Peyer's patch (tissue), 4 donors: ENCODE results near the gene KDM6B.

Experiments used
- POLR2A ChIP-seq, 2 donors: fragments of 450-650 bp; IDR thresholded peaks; one replicate each; pipeline ENCODE4 v1.5.1; 2017; ENCODE audit warnings: antibody characterized with exemption in 2 of 2, mild to moderate bottlenecking in 2 of 2, moderate library complexity in 2 of 2
- TF ChIP-seq, protein P1 (sequence below), 6 experiments: fragments of 450-650 bp in 4 of 6; fragments of 200-600 bp in 2 of 6; sonication (generic) in 1 of 6; IDR thresholded peaks; one replicate each; pipeline ENCODE4 v1.5.1; 2017 to 2019; ENCODE audit warnings: antibody characterized with exemption in 6 of 6, mild to moderate bottlenecking in 3 of 6, moderate library complexity in 1 of 6

DNA sequence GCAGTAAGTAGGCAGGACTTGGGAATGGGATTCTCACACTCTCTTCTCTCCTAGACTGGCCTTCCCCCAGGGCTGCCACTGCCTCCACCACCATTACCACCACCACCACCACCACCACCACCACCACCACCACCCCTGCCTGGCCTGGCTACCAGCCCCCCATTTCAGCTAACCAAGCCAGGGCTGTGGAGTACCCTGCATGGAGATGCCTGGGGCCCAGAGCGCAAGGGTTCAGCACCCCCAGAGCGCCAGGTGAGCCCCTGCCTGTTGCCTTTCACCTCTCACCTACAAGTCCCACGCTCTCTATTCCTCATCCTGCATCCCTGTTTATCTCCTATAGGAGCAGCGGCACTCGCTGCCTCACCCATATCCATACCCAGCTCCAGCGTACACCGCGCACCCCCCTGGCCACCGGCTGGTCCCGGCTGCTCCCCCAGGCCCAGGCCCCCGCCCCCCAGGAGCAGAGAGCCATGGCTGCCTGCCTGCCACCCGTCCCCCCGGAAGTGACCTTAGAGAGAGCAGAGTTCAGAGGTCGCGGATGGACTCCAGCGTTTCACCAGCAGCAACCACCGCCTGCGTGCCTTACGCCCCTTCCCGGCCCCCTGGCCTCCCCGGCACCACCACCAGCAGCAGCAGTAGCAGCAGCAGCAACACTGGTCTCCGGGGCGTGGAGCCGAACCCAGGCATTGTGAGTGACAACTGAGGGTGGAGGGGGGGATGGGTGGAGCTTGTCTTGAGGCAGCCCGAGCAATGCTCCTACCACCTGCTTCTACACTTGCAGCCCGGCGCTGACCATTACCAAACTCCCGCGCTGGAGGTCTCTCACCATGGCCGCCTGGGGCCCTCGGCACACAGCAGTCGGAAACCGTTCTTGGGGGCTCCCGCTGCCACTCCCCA lies 13.0 kb downstream of the KDM6B start:
- TF ChIP-seq, protein P1, sequence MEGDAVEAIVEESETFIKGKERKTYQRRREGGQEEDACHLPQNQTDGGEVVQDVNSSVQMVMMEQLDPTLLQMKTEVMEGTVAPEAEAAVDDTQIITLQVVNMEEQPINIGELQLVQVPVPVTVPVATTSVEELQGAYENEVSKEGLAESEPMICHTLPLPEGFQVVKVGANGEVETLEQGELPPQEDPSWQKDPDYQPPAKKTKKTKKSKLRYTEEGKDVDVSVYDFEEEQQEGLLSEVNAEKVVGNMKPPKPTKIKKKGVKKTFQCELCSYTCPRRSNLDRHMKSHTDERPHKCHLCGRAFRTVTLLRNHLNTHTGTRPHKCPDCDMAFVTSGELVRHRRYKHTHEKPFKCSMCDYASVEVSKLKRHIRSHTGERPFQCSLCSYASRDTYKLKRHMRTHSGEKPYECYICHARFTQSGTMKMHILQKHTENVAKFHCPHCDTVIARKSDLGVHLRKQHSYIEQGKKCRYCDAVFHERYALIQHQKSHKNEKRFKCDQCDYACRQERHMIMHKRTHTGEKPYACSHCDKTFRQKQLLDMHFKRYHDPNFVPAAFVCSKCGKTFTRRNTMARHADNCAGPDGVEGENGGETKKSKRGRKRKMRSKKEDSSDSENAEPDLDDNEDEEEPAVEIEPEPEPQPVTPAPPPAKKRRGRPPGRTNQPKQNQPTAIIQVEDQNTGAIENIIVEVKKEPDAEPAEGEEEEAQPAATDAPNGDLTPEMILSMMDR (IDR thresholded peaks at IDR 0.05), result no peak
- no peak for TF ChIP-seq POLR2A (IDR thresholded peaks at IDR 0.05)
